HG03103 (cell line): Measurements from ENCODE around the gene HPCAL1.

ENCODE experiments used
- ATAC-seq: cut with Tn5 transposase; IDR thresholded peaks from one replicate; pipeline ENCODE4 v1.9.1; 2021; ENCODE audit warnings: low read depth; ENCODE audit not compliant: unreplicated experiment

The HPCAL1 gene

DNA sequence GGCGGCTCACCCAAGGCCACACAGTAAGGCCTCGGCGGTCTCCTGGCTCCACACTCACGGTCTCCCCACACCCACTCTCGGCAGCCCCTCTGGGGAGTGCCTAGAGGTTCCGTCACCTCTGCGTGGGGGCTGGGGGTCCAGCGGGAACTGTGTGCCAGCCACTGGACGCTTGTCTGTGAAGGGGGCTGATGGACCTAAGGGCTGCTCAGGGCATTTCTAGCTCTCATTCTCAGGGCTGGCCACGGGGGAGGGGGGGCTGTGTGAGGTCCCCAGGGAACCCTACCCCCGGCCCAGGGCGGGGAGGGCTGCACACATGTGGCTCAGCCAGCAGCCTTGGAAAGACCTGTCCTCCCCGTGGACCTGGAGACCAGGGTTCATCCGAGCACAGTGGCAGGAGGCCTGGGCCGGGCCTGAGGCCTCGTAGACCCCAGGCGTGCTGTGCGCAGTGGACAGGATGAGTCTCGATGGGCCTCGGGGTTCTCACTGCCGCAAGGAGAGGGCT is 172.6 kb downstream of the HPCAL1 start:
- ATAC-seq = no peak

DNA sequence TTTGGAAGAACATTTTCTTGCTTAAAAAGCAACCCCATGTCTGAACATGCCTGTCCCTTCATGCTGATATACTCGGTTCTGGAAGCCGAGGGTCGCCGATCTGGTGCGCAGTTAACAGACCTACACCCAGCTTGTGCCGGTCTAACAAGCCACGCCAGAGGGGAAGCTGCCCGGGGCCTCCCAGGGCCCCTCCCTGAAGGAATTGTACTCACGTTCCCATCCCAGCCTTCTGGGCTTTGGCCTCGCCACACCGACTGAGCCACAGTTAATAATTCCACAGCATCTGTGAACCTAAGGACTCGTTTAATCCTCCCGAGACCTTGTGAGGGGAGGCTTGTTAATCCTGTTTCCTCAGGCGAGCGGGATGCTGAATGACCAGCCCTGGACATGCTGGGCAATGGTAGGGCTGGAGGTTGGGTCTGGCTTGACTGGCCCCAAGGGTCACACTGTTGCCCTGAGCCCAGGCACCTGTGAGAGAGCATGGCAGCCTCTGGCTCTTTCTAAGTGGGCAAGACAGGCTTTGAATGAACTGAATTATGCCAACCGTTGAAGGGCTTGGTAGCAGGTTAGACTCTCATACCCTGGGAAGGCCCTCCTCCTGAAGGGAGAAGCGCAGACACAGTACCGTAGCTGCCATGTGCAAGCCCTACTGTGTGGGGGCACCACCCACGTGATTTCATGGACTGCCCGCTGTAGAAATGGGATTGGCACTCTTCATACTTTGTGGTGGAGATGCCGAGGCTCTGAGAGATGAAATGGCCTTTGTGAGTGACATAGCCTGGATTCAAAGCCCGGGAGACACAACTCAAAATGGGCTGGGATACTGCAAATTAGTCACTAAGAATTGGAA is 173.3 kb downstream of the HPCAL1 start:
- ATAC-seq = no peak

DNA sequence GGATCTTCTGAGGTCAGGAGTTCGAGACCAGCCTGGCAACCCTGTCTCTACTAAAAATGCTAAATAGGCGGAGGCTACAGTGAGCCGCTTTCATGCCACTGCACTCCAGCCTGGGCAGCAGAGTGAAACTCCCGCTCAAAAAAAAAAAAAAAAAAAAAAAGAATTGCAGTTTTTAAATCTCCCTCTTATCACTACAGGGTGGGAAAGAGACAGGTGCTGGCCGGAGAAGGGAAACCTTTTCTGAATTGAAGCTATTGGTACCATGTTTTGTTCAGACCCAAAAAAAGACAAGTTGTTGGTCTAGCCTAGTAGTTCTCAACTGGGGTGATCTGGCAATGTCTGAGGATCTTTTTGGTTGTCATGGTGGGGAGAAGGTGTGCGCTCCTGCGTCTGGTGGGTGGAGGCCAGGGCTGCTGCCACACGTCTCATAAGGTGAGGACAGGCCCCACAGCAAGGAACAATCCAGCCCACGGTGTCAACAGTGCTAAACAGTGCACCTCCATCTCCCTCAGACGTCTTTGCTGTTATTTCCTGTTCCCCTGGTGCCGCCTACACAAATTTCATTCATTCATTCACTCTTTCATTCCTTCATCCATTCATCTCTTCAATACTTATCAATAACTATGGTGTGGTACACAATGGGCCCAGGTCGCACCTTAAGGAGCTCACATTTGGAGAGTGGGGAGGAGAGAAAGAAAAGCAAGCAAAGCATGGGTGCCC is 174.2 kb downstream of the HPCAL1 start:
- no peak for ATAC-seq
